Suprapubic skin (tissue), 4 donors: Measurements from ENCODE around the gene IRS2. TPM values are rescaled to one million over a fixed set of nuclear protein-coding genes. Genes with fewer than 3 reads are reported as not detected.

Experiments
- DNase-seq, 2 donors: peaks; one replicate each; pipeline ENCODE4 v3.0.0-alpha.2; 2019; ENCODE audit warnings: low spot score in 2 of 2
- H3K27ac ChIP-seq: fragments of 200-600 bp; sonication (generic); one replicate; pipeline ENCODE4 v1.5.1; 2019
- H3K27me3 ChIP-seq: fragments of 200-600 bp; sonication (generic); one replicate; pipeline ENCODE4 v1.5.1; 2019
- H3K36me3 ChIP-seq: fragments of 200-600 bp; sonication (generic); one replicate; pipeline ENCODE4 v1.5.1; 2019
- H3K4me1 ChIP-seq: fragments of 200-600 bp; sonication (generic); one replicate; pipeline ENCODE4 v1.5.1; 2019
- H3K4me3 ChIP-seq: fragments of 200-600 bp; sonication (generic); one replicate; pipeline ENCODE4 v1.5.1; 2019; ENCODE audit warnings: mild to moderate bottlenecking
- H3K9me3 ChIP-seq: fragments of 200-600 bp; sonication (generic); one replicate; pipeline ENCODE4 v1.5.1; 2019
- EP300 ChIP-seq: sonication (generic); formaldehyde crosslinking; IDR thresholded peaks from one replicate; pipeline ENCODE4 v1.6.1; 2017; ENCODE audit warnings: antibody characterized with exemption
- POLR2A ChIP-seq, 2 donors: fragments of 450-650 bp; IDR thresholded peaks; one replicate each; pipeline ENCODE4 v1.6.1; 2017; ENCODE audit warnings: antibody characterized with exemption in 2 of 2, mild to moderate bottlenecking in 2 of 2, moderate library complexity in 2 of 2
- POLR2AphosphoS5 ChIP-seq, 3 donors: sonication (generic); formaldehyde crosslinking; IDR thresholded peaks; one replicate each; pipeline ENCODE4 v1.6.1; 2017; ENCODE audit warnings: antibody characterized with exemption in 3 of 3
- WGBS: methylation state at CpG from one replicate; pipeline ENCODE4 v1.1.5; 2018; 5-methylcytosine and 5-hydroxymethylcytosine counted together
- total RNA-seq, 4 donors: library from RNA; depleted of rRNA; stranded (reverse); fragments of >200 nt; gene quantifications; one replicate each; pipeline ENCODE4 v1.1.0, GENCODE V29; 2016
- TF ChIP-seq, protein P1 (sequence below), 2 donors: fragments of 200-600 bp in 1 of 2; fragments of 450-650 bp in 1 of 2; sonication (generic) in 1 of 2; IDR thresholded peaks; one replicate each; pipeline ENCODE4 v1.5.1; 2016 to 2019; ENCODE audit warnings: antibody characterized with exemption in 2 of 2, mild to moderate bottlenecking in 1 of 2, moderate library complexity in 1 of 2

The IRS2 gene
- total RNA-seq, 4 donors from 2014 or later: 41.1 to 62.5 (median 51.8) TPM

DNA sequence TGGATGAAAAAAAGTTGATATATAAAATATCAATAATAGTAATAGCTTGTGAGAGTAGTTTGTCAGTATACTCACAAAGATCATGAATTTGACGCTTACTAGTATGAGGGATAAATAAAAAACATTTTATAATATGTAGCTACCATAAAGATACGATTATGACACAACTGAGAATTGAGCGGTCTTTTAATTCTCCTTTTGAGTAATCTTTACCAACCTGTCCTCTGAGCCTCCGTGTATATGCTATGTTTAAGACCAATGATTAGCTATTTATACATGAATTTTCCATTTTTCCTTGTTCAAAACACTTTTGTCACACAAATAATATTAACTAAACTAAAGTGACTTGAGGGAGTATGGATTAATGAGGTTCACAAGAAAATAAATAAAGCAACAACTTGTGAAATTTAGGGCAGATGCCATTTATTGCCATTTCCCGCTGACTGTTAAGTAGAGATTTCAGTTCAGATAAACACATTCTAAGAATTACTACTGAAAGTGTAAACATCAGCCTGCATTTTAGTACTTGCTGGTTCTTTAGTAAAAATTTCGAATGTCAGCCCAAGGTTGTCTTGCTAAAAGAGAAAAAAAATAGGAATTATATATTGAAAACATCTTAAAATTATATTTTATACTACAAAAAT is 6.2 kb upstream of the IRS2 start:
- Histone ChIP-seq H3K27me3 (peaks cover 23% of the 10 kb centered on the region), H3K9me3 (no peaks in the 10 kb centered on the region), H3K36me3 (no peaks in the 10 kb centered on the region), H3K4me1 (peaks cover 3% of the 10 kb centered on the region), H3K4me3 (no peak overlapping the region), H3K27ac (no peak overlapping the region)
- no peak for DNase-seq
- whole genome bisulfite sequencing: 87% methylated on average over 6 of the region's 6 CpGs
- TF ChIP-seq POLR2A (IDR thresholded peaks at IDR 0.05): no peak
- TF ChIP-seq, protein P1, sequence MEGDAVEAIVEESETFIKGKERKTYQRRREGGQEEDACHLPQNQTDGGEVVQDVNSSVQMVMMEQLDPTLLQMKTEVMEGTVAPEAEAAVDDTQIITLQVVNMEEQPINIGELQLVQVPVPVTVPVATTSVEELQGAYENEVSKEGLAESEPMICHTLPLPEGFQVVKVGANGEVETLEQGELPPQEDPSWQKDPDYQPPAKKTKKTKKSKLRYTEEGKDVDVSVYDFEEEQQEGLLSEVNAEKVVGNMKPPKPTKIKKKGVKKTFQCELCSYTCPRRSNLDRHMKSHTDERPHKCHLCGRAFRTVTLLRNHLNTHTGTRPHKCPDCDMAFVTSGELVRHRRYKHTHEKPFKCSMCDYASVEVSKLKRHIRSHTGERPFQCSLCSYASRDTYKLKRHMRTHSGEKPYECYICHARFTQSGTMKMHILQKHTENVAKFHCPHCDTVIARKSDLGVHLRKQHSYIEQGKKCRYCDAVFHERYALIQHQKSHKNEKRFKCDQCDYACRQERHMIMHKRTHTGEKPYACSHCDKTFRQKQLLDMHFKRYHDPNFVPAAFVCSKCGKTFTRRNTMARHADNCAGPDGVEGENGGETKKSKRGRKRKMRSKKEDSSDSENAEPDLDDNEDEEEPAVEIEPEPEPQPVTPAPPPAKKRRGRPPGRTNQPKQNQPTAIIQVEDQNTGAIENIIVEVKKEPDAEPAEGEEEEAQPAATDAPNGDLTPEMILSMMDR (IDR thresholded peaks at IDR 0.05): no peak
- TF ChIP-seq POLR2AphosphoS5 (IDR thresholded peaks at IDR 0.05): no peak
- TF ChIP-seq EP300: no peak

DNA sequence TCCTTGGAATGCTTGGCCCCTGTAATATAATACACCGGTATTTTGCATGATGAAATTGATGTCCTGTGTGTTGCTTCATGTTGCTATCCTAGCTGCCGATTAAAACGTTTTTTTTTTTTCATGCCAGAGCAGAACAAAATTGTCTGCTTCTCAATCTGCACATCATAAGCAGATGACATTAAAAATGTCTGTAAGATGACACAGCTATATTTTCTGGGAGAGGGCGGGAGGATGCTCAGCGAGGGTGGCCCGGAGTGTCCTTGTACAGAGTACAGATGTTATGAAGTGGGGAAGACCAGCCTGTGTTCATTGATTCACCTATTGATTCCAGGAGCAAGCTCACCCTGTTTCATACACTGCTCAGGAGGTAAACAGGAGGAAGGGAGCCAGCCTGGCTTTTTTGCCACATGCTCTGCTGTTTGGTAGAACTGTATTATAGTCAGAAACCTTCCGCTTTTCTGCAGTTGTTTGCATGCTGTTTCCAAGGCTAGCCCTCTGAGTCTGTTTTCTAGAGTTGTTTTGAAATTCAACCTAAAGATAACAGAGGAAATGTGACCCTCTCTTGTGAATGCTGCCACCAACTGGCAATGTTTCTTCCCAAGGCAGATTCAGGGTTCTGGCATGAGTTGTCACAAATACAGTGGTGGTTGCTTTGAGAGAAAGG is 4.7 kb upstream of the IRS2 start:
- DNase-seq: no peak
- TF ChIP-seq POLR2AphosphoS5 (IDR thresholded peaks at IDR 0.05): no peak
- TF ChIP-seq EP300: no peak
- TF ChIP-seq, protein P1 (IDR thresholded peaks at IDR 0.05): no peak
- TF ChIP-seq POLR2A (IDR thresholded peaks at IDR 0.05): no peak
- H3K4me3 ChIP-seq: no peak overlapping the region
- no peaks in the 10 kb centered on the region for H3K36me3 ChIP-seq
- H3K9me3 ChIP-seq: no peaks in the 10 kb centered on the region
- H3K4me1 ChIP-seq: peaks cover 11% of the 10 kb centered on the region
- 37% methylated on average over 7 of the region's 7 CpGs for WGBS
- no peak overlapping the region for H3K27ac ChIP-seq
- peaks cover 9% of the 10 kb centered on the region for H3K27me3 ChIP-seq

DNA sequence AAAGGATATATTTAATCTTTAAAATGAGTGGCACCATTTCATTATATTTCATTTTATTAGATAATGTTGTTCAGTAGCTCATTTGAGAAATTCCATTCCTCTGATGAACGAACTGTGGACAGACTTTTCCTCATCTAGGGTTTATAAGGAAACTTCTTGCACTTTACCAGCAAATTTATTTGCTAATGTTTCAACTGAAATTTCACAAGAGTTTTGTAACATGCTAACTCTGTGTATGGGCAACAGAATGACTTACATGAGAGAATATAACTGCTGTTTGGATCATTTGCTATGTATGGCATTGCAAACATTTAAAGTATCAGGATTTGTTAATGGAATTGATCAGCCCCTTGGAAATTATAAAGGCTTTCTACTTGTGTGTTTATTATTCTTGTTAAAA is 3.7 kb upstream of the IRS2 start:
- no peak for DNase-seq
- 67% methylated on average over 1 of the region's 1 CpG for WGBS
- H3K27me3 ChIP-seq: peaks cover 3% of the 10 kb centered on the region

DNA sequence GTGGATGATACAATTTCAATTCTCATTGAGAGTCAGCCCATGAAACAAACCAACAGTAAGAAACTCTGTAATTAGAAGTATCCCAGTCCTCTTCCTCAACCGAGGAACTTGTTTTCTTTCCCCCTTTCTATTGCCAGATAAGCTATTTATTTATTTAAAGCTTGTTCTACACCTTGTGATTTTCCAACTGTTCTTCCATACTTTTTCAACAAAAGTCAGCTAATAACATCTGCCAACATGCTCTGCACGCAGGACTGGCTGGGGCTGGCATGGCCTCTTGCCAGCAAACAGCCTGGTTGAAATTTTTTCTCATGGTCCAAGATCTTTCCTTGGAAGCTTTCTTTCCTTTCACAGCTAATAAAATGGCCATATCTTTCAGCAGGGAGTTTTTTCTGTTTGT is 2.9 kb upstream of the IRS2 start:
- H3K27ac ChIP-seq: no peak overlapping the region
- no peak overlapping the region for H3K4me3 ChIP-seq
- no peak for TF ChIP-seq POLR2AphosphoS5 (IDR thresholded peaks at IDR 0.05)
- no peak for TF ChIP-seq EP300
- peaks cover 2% of the 10 kb centered on the region for H3K36me3 ChIP-seq
- H3K4me1 ChIP-seq: peaks cover 12% of the 10 kb centered on the region
- no peak for DNase-seq
- peaks cover 3% of the 10 kb centered on the region for H3K27me3 ChIP-seq
- WGBS: 25% methylated on average over 2 of the region's 2 CpGs
- H3K9me3 ChIP-seq: no peaks in the 10 kb centered on the region

More for the DNA sequence above, 3.7 kb upstream of the IRS2 start:
- TF ChIP-seq POLR2AphosphoS5 (IDR thresholded peaks at IDR 0.05) (no peak), POLR2A (IDR thresholded peaks at IDR 0.05) (no peak), EP300 (no peak)
- TF ChIP-seq, protein P1 (IDR thresholded peaks at IDR 0.05): no peak
- no peaks in the 10 kb centered on the region for H3K36me3 ChIP-seq
- no peak overlapping the region for H3K4me3 ChIP-seq
- no peaks in the 10 kb centered on the region for H3K9me3 ChIP-seq
- no peak overlapping the region for H3K27ac ChIP-seq
- peaks cover 11% of the 10 kb centered on the region for H3K4me1 ChIP-seq

DNA sequence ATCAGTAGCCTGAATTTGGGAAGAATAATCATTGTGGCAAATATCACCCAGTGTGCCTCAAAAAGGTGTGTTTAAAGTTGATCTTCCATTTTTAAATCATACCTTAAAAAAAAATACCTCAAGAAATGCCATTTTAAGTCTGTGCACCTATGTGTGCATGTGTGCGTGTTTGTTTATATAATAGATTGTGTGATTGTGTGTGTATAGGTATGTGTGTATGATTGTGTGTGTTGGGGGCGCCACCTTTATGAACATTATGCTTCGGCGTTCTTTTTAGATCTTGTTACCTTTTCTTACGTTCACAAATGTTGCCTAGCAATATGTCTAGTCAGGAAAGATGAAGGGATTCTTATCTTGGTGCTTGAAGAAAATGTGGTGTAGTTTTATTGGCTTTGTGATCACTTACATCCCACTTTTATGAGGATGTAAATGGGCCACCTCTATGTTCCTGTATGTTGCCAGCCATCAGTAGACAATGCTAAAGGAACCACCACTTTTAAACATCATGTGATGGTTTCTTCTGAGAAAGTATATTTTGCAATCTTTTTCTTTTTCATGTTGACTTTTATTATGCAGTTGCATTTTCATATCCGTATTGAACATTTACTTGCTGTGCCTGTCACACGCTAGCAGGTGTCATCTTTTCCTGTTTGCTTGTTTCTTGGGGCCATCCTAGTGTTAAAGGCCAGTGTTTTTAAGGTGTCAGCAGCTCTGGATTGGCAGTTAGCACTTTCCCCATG is 2.2 kb upstream of the IRS2 start:
- no peak overlapping the region for H3K27ac ChIP-seq
- TF ChIP-seq, protein P1 (IDR thresholded peaks at IDR 0.05): no peak
- no peak for TF ChIP-seq POLR2AphosphoS5 (IDR thresholded peaks at IDR 0.05)
- no peak for TF ChIP-seq POLR2A (IDR thresholded peaks at IDR 0.05)
- TF ChIP-seq EP300: no peak
- 74% methylated on average over 7 of the region's 7 CpGs for WGBS

More for the DNA sequence above, 2.2 kb upstream of the IRS2 start:
- Histone ChIP-seq H3K27me3 (peaks cover 3% of the 10 kb centered on the region), H3K36me3 (peaks cover 9% of the 10 kb centered on the region), H3K4me1 (peaks cover 19% of the 10 kb centered on the region), H3K4me3 (no peak overlapping the region), H3K9me3 (no peaks in the 10 kb centered on the region)
- no peak for DNase-seq
